Adrenal gland (tissue), 12 donors: Measurements from ENCODE around the gene TM7SF2. TPM values are rescaled to one million over a fixed set of nuclear protein-coding genes. Genes with fewer than 3 reads are reported as not detected.

Experiments used
- DNase-seq, 7 donors: peaks; one replicate each; pipeline ENCODE4 v3.0.0-alpha.2; 2019 to 2020
- H3K27ac ChIP-seq, 5 donors: fragments of 200-600 bp; sonication (generic) in 4 of 5; 1 replicate in 3 of 5; 2 replicates in 2 of 5; pipeline versions ENCODE4 v1.5.1 to v1.8.0; 2016 to 2020; ENCODE audit warnings: mild to moderate bottlenecking in 1 of 5
- H3K27me3 ChIP-seq: fragments of 200-600 bp; 2 replicates; pipeline ENCODE4 v1.8.0; 2021
- H3K36me3 ChIP-seq, 2 donors: fragments of 200-600 bp; replicated peaks in 1 of 2; 1 replicate in 1 of 2; 2 replicates in 1 of 2; pipeline versions ENCODE4 v1.5.1 to v1.8.0; 2018 to 2022
- H3K4me1 ChIP-seq, 2 donors: fragments of 200-600 bp; replicated peaks in 1 of 2; 1 replicate in 1 of 2; 2 replicates in 1 of 2; pipeline versions ENCODE4 v1.5.1 to v1.8.0; 2018 to 2021
- H3K4me3 ChIP-seq, 4 donors: fragments of 200-600 bp; sonication (generic) in 3 of 4; one replicate each; pipeline ENCODE4 v1.5.1; 2016 to 2018
- H3K9me3 ChIP-seq, 3 donors: fragments of 200-600 bp; sonication (generic) in 1 of 3; replicated peaks in 1 of 3; 1 replicate in 2 of 3; 2 replicates in 1 of 3; pipeline versions ENCODE4 v1.5.1 to v1.8.0; 2016 to 2021
- CTCF ChIP-seq, 6 experiments: fragments of 450-650 bp in 4 of 6; fragments of 200-600 bp in 2 of 6; sonication (generic) in 1 of 6; IDR thresholded peaks; 1 replicate in 5 of 6; 2 replicates in 1 of 6; pipeline versions ENCODE4 v1.5.1 to v1.8.0; 2016 to 2021; ENCODE audit warnings: antibody characterized with exemption in 6 of 6, mild to moderate bottlenecking in 2 of 6, moderate library complexity in 1 of 6
- POLR2A ChIP-seq, 2 donors: fragments of 450-650 bp; IDR thresholded peaks; one replicate each; pipeline ENCODE4 v1.6.1; 2017; ENCODE audit warnings: antibody characterized with exemption in 2 of 2, mild to moderate bottlenecking in 2 of 2, moderate library complexity in 1 of 2
- WGBS, 4 donors: extraction: QIAGEN DNeasy Blood & Tissue Kit in 2 of 4; methylation state at CpG; one replicate each; pipeline versions ENCODE4 v1.1.5 to v1.1.7; 2013 to 2017; 5-methylcytosine and 5-hydroxymethylcytosine counted together
- intact Hi-C, 2 donors: fragments of 100-400 bp; cut with DNase I; formaldehyde crosslinking; loops; one replicate each; pipeline versions ENCODE4 v1.14.1 to v1.15.0; 2022 to 2023
- polyA plus RNA-seq, 3 donors: library from polyadenylated mRNA; stranded (reverse); fragments of 200-250 nt in 2 of 3; fragments of 350-450 nt in 1 of 3; fragmentation: Illumina TruSeq in 1 of 3; extraction: RNeasy Lipid Tissue Mini Kit (QIAGEN cat#74804) in 1 of 3; gene quantifications; one replicate each; pipeline ENCODE4 v1.2.3, GENCODE V29; 2013 to 2014
- total RNA-seq, 9 donors: library from RNA; depleted of rRNA in 4 of 9; stranded (reverse); fragments of >200 nt in 4 of 9; fragments of 120-200 nt in 1 of 9; fragmentation: NEBNext Ultra II Directional in 1 of 9; extraction: Animal tissue kit (Norgen Biotek cat#: 25700) in 1 of 9; gene quantifications; one replicate each; pipeline versions ENCODE4 v1.1.0 to v1.2.4, GENCODE V29; 2013 to 2023
- donor health status: healthy with polysubstance abuse.
- donor health status: Bipolar disorder and iron deficiency.
- donor health status: DM: yes; HTN: yes; CAD: no.
- donor health status: DM: no; HTN: no; CAD: no.
- donor health status: DM: no; HTN: no; CAD: no.
- donor health status: DM: yes; HTN: yes; CAD: no.

Gene TM7SF2
- total and polyA plus RNA-seq, 12 donors: 259 to 1,807 (median 650) TPM

- H3K4me3 ChIP-seq: peak overlapping the region in 1 of 4 donors; percentile 82
- H3K4me1 ChIP-seq: peaks cover 26 to 32% of the 10 kb centered on the region in 2 donors
- DNase-seq: peak in 4 of 7 donors; percentile 5 to 52 (median 16)
- peaks cover 0 to 44% of the 10 kb centered on the region in 2 donors for H3K36me3 ChIP-seq
- no peaks in the 10 kb centered on the region for H3K9me3 ChIP-seq
- H3K27ac ChIP-seq: peak overlapping the region in 4 of 5 donors; percentile 87 to 97 (median 94)
- intact Hi-C loops: no loop called here
- 63 to 73% (median 69%) methylated on average over 3 of the region's 3 CpGs for WGBS, 4 donors
- TF ChIP-seq POLR2A (IDR thresholded peaks at IDR 0.05) (no peak), CTCF (IDR thresholded peaks at IDR 0.05) (no peak)
- no peaks in the 10 kb centered on the region for H3K27me3 ChIP-seq
Observed at GRCh38 chr11:65120831-65121230, 9.2 kb downstream of the TM7SF2 start.

- peaks cover 0 to 45% of the 10 kb centered on the region in 2 donors for H3K36me3 ChIP-seq
Observed at GRCh38 chr11:65121447-65121864, 9.8 kb downstream of the TM7SF2 start.

GRCh38 chr11:65121865-65122696, 10.4 kb downstream of the TM7SF2 start, which contains the start of the genes FAU and MRPL49:
Gene FAU, minus strand, starts transcription at chr11:65122134. Its CDS starts 321 bp downstream, at chr11:65121813.
Gene MRPL49, plus strand, starts transcription at chr11:65122321. Its CDS starts 26 bp downstream, at chr11:65122347.
- WGBS, 4 donors: 0 to 1% (median 1%) methylated on average over 30 to 64 of the region's 64 CpGs
- H3K36me3 ChIP-seq: peaks cover 0 to 51% of the 10 kb centered on the region in 2 donors
- intact Hi-C loops: no loop called here
- peak within 1 kb of the TSS; percentile 69 to 97 (median 94) for H3K27ac ChIP-seq
- peak; percentile 98 to 99 (median 99) for DNase-seq
- peak within 1 kb of the TSS; percentile 19 to 97 (median 89) for H3K4me3 ChIP-seq
- no peaks in the 10 kb centered on the region for H3K27me3 ChIP-seq
- H3K9me3 ChIP-seq: no peaks in the 10 kb centered on the region
- no peak for TF ChIP-seq CTCF (IDR thresholded peaks at IDR 0.05)
- peak; percentile 95 to 100 for TF ChIP-seq POLR2A (IDR thresholded peaks at IDR 0.05)
- peaks cover 16 to 19% of the 10 kb centered on the region in 2 donors for H3K4me1 ChIP-seq

More at GRCh38 chr11:65121447-65121864, 9.8 kb downstream of the TM7SF2 start:
- peak overlapping the region; percentile 69 to 97 (median 94) for H3K27ac ChIP-seq
- WGBS, 4 donors: 1 to 2% (median 1%) methylated on average over 18 to 22 of the region's 22 CpGs
- peaks cover 19 to 25% of the 10 kb centered on the region in 2 donors for H3K4me1 ChIP-seq
- H3K27me3 ChIP-seq: no peaks in the 10 kb centered on the region
- H3K9me3 ChIP-seq: no peaks in the 10 kb centered on the region
- DNase-seq: peak; percentile 51 to 82 (median 65)
- peak overlapping the region; percentile 17 to 97 (median 74) for H3K4me3 ChIP-seq
- TF ChIP-seq CTCF (IDR thresholded peaks at IDR 0.05) (peak in 2 of 6 experiments; percentile 11 to 16), POLR2A (IDR thresholded peaks at IDR 0.05) (no peak)
- intact Hi-C loops: no loop called here

GRCh38 chr11:65124480-65125196, 13.0 kb downstream of the TM7SF2 start:
- Histone ChIP-seq H3K36me3 (peaks cover 0 to 66% of the 10 kb centered on the region in 2 donors), H3K27me3 (no peaks in the 10 kb centered on the region), H3K4me3 (no peak overlapping the region), H3K4me1 (peaks cover 16 to 30% of the 10 kb centered on the region in 2 donors), H3K27ac (peak overlapping the region in 2 of 5 donors; percentile 6 to 94), H3K9me3 (no peaks in the 10 kb centered on the region)
- TF ChIP-seq POLR2A (IDR thresholded peaks at IDR 0.05): no peak
- no peak for TF ChIP-seq CTCF (IDR thresholded peaks at IDR 0.05)
- WGBS, 4 donors: 87 to 93% (median 92%) methylated on average over 4 to 5 of the region's 5 CpGs
- intact Hi-C loops: no loop called here
- peak in 5 of 7 donors; percentile 8 to 51 (median 13) for DNase-seq
